ENCODE results near the gene PPP1CA.

PPP1CA gene

DNA sequence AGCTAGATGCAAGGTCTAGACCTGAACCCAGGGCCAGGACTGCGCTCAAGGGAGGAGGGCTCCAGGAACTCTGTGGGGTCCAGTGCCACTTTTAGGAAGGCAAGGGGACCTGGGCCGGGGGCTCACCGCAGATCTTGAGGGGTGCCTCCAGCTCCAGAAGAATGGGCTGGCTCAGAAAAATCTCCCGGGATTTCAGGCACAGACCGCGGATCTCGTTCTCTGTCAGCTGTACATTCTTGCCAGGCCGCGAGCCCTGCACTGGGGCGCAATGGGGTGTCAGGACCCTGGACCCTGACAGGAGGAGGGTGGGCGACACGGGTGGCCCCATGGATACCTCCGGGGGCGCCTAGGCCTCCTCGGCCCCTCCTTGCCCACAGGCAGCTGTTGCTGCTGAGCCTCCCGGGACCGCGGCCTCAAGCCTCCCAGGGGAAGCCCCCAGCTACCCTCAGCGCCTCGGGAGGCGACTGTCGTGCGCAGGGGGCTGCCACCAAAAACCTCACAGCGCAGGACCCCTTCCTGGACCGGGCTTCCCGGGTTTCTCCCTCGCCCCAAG lies 640 bp downstream of the PPP1CA start:
- DNase-seq: no peak

DNA sequence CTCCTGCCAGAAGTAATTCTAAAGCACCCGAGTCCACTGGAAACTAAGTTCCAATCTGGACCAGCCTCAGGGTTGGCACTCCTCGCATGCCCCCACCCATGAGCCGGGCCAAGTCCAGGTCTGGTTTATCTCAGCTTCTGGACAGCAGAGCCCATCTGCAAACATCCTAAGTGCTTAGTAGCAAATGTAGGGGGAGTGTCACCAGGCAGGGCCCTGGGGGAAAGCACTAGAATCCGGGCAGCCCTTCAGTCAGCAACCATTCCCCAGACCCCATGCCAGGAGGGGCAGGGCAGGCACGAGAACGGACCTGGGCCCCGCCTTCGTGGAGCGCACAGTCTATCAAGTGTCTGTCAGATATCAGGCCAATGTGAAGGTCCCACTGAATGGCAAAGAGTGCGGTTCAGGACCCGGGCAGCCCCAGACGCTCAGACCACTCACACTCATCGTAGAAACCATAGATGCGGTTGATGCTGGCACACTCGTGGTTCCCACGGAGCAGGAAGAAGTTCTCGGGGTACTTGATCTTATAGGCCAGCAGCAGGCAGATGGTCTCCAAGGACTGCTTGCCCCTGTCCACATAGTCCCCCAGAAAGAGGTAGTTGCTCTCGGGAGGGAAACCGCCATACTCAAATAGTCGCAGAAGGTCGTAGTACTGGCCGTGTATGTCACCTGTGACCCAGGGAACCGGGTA lies 1.3 kb downstream of the PPP1CA start:
- DNase-seq: no peak

DNA sequence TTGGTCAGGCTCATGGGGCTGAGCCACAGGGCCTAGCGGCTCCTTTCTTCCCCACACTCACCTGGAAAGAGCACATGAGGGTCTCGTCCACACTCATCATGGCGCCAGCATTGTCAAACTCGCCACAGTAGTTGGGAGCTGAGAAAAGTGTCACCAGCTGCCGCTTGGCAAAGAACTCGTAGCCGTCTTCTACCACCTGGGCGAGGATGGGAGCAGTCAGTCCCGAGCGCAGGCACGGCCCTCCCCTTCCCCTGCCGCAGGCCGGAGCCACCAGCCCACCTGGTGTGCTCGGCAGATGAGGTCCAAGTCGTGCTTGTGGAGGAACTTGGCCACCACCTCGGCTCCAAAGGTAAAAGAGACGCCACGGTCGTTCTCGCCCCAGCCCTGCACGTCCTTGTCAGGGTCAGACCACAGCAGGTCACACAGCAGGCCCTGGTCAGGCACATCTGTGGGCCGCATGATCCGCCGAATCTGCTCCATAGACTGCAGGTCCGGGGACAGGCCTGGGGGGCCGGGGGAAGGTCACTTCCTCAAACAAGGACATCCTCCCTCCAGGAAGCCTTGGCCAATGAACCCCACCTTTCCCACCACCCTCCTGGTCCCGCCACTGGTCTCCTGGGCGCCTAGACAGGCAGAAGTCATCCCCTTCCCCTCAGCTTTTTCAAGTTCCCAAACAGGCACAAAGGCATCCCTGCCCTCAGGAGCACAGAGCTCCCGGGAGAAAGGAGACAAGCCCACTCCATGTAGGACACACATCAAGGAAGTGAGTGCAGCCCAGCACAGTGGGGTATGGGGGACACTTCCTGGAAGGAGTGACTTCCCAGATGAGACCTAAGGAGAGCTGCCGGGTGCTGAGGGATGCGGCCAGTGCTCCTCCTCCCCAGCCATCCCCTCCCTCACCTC lies 2.7 kb downstream of the PPP1CA start:
- no peak for DNase-seq

DNA sequence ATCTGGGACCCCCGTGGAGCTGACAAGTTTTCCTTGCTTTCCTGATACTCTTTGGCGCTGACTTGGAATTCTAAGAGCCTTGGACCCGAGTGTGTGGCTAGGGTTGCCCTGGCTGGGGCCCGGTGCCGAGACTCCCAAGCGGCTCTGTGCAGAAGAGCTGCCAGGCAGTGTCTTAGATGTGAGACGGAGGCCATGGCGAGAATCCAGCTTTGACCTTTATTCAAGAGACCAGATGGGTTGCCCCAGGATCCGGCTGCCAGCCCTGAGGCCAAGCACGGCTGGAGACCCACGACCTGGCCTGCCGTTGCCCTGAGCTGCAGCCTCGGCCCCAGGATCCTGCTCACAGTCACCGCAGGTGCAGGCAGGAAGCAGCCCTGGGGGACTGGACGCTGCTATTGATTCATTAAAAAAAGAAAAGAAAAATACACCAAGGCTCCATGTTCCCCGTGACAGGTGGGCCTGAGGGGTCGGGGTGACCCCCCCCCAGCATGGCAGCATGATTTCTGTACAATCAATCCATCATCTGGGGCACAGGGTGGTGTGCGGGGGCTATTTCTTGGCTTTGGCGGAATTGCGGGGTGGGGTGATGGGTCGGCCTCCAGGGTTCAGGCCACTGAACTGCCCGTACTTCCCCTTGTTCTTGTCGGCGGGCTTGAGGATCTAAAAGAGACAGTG lies 3.5 kb downstream of the PPP1CA start:
- no peak for DNase-seq

DNA sequence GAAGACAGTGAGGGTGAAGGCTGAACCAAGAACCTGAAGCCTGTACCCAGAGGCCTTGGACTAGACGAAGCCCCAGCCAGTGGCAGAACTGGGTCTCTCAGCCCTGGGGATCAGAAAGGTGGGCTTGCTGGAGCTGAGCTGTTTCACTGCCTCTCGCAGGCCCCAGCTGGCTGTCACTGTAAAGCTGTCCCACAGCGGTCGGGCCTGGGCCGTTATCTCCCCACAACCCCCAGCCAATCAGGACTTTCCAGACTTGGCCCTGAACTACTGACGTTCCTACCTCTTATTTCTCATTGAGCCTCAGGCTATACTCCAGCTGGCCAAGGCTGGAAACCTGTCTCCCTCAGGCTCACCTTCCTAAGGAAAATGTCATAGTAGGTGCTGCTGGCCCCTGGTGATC lies 4.1 kb downstream of the PPP1CA start:
- DNase-seq: no peak

DNA sequence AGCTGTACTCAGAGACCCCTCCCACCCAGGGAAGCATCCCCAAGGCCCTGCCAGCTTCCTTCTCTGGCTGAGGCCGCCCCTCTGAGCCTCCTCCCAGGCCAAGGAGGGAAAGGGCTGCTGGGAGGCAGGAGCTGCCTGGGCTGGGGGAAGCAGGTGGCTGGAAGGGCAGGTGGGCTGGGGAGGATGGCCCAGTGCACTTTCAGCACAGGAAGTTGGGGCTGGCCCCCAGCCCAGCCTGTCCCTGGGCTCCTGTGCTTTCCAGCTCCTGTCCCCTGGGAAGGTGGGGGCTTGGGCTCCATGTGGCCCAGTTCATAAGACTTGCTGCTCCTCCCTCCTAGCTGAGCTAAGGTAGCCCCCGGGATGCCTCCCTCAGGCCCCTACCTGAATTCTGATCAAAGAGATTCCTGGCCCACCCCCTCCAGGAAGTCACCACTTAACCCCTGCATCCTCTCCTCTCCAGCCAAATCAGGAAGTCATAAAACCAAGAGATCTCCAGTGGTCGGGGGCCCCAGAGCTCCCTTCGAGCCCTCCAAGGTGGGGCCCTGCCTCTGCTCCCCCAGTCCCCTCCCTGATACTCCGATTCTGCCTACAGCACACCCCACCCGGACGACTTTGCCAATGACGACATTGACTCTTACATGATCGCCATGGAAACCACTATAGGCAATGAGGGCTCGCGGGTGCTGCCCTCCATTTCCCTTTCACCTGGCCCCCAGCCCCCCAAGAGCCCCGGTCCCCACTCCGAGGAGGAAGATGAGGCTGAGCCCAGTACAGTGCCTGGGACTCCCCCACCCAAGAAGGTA lies 4.9 kb downstream of the PPP1CA start:
- no peak for DNase-seq

DNA sequence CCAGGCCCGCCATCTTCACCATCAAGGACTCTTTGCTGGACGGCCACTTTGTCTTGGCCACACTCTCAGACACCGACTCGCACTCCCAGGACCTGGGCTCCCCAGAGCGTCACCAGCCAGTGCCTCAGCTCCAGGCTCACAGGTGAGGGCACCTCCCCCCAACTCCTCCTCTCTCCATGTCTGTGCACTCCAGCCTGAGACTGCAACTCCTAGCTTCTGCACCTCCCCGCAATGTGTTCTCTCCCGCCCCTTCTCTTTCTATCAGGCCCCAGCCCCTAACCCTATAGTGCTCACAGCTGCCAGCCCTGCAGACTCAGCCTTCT lies 5.4 kb downstream of the PPP1CA start:
- DNase-seq: no peak

DNA sequence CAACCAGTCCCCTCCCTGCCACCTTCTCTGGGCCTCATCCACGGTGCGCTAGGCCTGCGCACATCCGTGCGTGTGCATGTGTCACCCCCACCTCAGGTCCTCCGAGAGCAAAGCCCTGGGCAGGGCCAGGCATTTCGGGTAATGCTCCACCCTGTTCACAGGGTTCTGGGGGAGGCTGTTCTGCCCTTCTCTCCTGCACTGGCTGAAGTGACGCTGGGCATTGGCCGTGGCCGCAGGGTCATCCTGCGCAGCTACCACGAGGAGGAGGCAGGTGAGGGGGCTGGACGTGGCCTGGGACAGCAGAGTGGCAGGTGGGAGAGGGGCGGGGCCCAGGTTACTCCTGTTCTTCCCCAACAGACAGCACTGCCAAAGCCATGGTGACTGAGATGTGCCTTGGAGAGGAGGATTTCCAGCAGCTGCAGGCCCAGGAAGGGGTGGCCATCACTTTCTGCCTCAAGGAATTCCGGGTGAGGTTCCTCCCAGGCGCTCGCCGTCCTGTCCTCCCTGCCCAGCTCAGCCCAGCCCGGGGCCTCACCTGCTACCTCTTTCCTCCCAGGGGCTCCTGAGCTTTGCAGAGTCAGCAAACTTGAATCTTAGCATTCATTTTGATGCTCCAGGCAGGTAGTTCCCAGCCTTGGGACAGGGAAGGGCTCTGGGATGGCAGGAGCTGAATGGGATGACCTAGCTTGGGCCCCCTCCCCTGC lies 6.0 kb downstream of the PPP1CA start:
- no peak for DNase-seq

DNA sequence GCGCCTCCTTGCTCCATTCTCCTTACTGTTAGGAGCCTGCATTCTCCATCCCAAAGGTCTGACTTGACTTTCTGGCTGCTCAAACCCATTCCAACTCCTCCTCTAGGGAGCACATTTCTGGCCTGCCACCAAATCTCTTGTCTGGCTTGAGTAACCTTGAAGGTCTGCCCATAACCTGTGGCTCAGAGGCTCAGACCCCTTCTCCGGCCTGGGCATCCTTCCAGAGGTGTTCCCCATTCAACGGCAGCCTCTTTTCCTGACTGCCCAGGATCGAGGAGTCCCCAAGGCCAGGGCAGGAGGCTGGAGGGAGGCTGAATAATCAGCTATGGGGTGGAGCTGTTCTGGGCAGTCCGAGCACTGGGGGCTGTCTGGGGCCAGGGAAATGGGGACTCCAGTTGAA lies 7.7 kb downstream of the PPP1CA start:
- DNase-seq: no peak

DNA sequence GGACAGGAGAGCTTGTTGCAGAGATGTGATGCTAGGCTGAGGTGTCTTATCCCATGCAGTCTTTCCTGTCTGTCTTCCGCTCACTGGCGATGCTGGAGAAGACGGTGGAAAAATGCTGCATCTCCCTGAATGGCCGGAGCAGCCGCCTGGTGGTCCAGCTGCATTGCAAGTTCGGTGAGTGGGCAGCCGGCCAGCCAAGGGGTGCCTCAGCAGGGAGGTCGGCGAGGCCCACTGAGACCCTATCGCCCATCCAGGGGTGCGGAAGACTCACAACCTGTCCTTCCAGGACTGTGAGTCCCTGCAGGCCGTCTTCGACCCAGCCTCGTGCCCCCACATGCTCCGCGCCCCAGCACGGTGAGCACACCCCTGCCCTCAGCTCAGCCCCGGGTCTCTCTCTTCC lies 8.2 kb downstream of the PPP1CA start:
- no peak for DNase-seq

DNA sequence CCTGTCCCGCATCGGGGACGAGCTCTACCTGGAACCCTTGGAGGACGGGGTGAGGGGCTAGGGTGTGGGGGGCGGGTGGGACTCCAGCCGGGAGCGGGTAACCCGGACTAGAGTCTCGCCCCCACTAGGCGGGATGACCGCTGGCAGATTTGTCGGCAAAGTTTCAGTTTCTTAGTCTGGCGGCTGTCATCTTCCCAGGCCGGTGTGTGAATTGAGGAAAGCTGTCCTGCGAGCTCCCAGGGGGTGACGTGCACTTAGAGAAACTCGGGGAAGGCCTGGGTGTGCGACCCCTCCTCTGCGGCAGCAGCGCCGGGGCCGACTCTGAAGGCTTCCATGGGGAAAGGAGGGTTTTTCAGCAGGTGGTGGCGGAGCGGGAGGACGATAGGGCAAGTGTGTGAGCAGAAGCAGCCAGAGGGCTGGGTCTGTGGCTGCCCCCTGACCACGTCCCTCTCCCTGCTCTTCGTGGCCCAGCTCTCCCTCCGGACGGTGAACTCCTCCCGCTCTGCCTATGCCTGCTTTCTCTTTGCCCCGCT lies 9.4 kb downstream of the PPP1CA start:
- no peak for DNase-seq

DNA sequence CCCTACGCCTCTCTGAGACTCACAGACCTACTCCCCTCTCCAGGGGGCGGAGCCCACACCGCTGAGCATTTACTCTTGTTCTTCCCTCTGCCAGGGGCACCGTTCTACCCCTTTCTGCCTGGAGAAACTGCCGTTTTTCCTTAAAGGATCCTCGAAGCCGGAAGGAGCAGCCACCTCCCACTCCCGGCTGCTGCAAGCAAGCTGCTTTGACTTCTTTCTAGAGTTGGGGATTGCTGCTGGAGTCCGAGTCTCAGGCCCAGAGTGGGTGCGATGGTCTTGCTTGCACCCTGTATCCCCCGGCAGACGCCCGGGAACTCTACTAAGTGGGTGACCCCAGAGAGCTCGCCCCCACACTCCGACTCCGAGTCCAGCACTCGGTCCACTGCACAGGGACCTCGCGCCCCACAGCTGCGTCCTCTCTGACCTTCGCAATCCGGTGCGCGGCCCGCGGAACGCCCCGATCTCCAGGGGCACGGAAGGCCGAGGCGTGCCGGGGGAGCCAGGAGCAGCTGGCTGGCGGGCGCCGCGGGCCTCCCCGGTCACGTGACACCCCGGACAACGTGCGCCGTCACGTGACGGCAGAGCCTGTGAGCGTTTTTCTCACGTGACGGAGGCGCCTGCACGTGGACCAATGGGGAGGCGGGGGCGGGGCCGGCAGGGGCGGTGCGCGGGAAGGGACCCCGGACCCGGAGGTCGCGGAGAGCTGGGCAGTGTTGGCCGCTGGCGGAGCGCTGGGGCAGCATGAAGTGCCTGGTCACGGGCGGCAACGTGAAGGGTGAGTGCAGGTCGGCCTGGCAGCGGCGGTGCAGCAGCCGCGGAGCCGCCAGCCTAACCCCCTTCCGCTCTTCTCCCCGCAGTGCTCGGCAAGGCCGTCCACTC lies 10.1 kb downstream of the PPP1CA start, which contains the start of gene RAD9A:
Gene RAD9A (plus strand): TSS at position 683 of the 879 bp plus-strand sequence. CDS start 59 bp downstream, at position 742.
- DNase-seq: peak; percentile 92 to 96 (median 93)

DNA sequence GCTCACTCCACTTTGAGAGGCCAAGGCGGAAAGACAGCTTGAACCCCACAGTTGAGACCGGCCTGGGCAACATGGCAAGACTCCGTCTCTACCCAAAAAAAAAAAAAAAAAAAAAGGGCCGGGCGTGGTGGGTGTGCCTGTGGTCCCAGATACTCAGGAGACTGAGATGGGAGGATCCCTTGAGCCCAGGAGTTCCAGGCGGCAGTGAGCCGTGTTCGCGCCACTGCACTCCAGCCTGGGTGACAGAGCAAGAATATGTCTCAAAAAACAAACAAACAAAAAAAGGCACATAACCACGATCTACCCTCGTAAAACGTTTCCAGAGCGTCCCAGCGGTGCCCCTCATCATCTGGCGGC lies 10.7 kb downstream of the PPP1CA start:
- DNase-seq: no peak

DNA sequence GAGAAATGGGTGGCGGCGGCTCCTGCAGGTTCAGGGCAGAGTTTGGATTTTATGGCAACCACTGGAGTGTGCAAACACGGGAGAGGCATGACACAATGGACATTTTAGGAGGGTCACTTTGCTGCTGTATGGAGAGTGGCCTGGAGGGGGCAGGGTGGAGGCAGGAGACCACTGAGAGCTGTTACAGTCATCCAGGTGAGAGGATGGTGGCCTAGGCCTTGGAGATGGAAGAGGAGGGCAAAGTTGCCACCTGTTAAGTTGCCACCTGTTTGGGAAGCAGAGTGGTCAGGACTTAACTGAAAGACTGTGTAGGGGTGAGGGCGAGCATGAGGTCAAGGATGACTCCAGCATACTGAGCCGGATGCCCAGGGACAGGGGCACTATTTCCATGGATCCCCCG lies 12.2 kb downstream of the PPP1CA start:
- peak in 2 of 5 donors; percentile 28 to 38 for DNase-seq

DNA sequence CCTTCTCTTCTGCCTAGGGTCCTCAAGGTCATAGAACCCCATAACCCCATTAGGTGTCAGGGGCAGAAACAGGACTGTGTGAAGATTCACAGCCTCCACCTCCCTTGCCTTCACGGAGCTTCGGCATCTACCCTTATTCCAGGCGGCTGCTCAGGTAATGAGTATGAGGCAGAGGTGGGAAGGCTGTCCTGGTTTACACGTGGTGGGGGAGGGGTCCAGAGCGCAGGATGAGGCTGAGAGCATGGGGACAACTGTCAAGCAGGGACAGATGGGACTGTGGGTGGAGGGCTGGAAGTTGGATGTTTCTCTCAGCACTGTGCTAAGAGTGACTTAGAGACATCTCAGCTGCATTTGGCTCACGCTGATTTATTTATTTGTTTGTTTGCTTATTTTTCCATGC lies 14.1 kb downstream of the PPP1CA start:
- DNase-seq: no peak

DNA sequence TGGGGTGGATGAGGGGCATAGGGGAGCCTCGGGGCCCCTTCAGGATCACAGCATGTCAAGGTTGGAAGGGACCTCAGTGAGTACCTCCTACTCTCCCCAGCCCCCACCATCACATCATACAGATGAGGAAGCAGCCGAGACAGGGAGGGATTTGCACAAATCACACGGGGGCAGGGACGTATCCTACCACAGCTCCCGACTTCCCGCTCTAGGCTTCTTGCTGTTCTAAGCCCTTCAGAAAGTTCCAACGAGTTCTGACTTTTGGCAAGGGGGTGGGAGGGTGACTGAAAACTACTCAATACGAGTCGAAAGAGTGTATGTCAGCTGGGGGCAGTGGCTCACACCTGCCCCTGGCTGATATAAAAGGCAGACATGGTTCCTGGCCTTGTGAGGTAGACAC lies 14.6 kb downstream of the PPP1CA start:
- no peak for DNase-seq

DNA sequence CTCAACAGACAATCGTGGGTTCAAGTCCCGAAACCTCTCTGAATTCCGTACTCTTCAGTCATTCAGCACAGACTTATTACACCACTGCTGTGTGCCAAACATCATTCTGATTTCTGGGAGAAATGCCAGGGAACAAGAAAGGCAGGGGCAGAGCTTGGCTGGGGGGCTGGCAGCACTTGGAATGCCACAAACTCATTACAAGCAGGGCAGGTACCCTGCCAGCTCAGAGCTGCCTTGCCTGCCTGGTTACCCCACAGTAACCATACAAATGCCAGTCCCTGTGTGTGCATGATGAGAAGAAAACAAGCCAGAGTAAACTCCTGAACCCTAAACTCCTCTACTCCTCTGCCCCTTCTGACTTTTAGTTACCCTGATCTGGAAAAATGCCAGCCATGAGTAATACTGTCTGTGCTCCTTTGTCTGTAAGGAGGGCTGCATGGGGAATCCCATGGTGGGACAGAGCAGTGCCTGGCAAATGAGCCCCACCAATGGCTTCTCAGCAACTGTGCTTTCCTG lies 16.7 kb downstream of the PPP1CA start:
- no peak for DNase-seq

DNA sequence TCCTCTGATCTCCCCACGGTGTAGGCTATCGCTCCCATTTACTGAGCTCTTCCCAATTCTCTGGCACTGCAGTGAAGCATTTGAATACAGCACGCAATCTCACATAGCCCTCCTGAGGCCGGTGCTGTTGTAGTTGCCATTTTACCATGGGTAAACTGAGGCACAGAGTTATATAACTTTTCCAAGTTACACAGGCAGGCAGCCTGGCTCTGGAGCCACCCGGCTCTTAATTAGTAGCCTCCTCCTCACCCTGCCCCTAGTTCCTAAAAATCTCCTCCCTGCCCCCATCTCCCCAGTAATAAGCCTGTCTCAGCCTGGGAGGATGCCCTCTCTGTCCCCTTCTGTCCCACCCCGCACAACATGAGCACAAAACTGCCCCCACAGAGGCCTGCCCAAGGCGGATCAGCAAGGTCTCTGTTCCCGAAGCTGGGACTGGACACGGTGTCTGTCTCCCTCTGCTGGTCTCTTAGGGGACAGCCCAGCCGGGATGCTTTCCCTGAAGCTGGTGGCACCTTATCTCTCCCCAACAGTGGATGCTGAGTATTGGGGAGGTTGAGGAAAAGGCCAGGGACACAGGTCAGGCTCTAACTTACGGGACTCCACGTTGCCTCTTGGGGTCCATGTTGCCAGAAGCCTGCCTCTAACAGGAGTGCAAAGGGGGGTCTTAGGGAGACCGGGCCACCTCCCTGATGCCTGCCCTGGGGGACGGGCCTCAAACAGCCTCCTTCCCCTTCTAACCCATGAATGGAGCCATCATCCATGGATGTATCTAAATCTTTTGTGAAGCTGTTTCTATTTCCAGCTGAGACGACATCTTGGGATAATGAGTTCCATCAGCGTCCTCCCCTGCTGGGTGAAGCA lies 19.2 kb downstream of the PPP1CA start:
- peak; percentile 58 to 80 (median 74) for DNase-seq

DNA sequence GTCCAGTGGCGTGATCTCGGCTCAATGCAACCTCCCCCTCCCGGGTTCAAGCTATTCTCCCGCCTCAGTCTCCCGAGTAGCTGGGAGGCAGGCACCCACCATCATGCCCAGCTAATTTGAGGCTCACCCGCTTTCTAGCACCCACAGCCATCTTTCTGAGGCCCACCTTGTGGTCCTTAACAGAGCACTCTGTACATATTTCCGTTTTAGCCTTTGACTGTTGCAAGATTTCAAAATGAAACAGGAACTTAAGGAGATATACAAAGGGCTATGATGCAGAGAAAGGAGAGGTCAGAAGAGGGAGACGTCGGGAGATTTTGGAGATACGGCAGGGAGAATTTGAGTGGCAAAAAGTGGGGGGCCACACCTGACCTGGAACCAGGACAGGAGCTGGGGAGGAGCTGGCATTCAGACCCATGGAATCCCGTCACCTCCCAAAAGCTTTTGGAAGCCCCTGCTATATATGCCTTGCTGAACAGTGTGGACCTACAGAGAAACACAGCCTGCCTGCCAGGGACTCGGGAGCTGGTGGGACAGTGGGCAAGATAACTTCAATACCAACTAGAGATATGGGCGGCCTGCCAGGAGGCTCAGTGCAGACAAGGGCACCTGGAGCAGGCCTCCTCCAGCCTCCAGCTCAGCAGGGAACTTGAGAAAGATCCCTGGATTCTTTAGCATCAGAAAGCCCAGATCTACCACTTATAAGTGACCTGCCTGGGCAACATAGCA lies 20.2 kb downstream of the PPP1CA start:
- no peak for DNase-seq
